Hepatocyte (in vitro differentiated cells): ENCODE measurements around the gene ATG10. TPM values are rescaled to one million over a fixed set of nuclear protein-coding genes. Genes with fewer than 3 reads are reported as not detected.

Experiments
- DNase-seq: peaks from one replicate; pipeline ENCODE4 v3.0.0-alpha.2; 2016; ENCODE audit warnings: low spot score
- H2AFZ ChIP-seq: fragments of 200-600 bp; sonication (generic); 2 replicates; pipeline ENCODE4 v1.6.0; 2016; ENCODE audit warnings: antibody characterized with exemption, mild to moderate bottlenecking
- H3K27ac ChIP-seq: fragments of 200-600 bp; sonication (generic); 2 replicates; pipeline ENCODE4 v1.5.1; 2016; ENCODE audit warnings: mild to moderate bottlenecking
- H3K27me3 ChIP-seq: fragments of 200-600 bp; sonication (generic); 2 replicates; pipeline ENCODE4 v1.6.1; 2016
- H3K36me3 ChIP-seq: fragments of 200-600 bp; sonication (generic); replicated peaks from 2 replicates; pipeline ENCODE4 v1.5.1; 2016; ENCODE audit warnings: low read depth; ENCODE audit not compliant: insufficient read depth
- H3K4me1 ChIP-seq: fragments of 200-600 bp; sonication (generic); 2 replicates; pipeline ENCODE4 v1.5.1; 2016; ENCODE audit warnings: mild to moderate bottlenecking, moderate library complexity; ENCODE audit not compliant: insufficient read depth
- H3K4me2 ChIP-seq: fragments of 200-600 bp; sonication (generic); 2 replicates; pipeline ENCODE4 v1.6.0; 2016
- H3K4me3 ChIP-seq: fragments of 200-600 bp; sonication (generic); 2 replicates; pipeline ENCODE4 v1.5.1; 2016; ENCODE audit warnings: mild to moderate bottlenecking
- H3K79me2 ChIP-seq: fragments of 200-600 bp; sonication (generic); 2 replicates; pipeline ENCODE4 v1.6.0; 2017; ENCODE audit warnings: mild to moderate bottlenecking
- H3K9me2 ChIP-seq: fragments of 200-600 bp; sonication (generic); replicated peaks from 2 replicates; pipeline ENCODE4 v1.6.0; 2017; ENCODE audit warnings: mild to moderate bottlenecking; ENCODE audit not compliant: insufficient read depth
- H3K9me3 ChIP-seq: fragments of 200-600 bp; sonication (generic); 2 replicates; pipeline ENCODE4 v1.5.1; 2016; ENCODE audit warnings: low read depth, mild to moderate bottlenecking
- H4K20me1 ChIP-seq: fragments of 200-600 bp; sonication (generic); 2 replicates; pipeline ENCODE4 v1.6.0; 2016; ENCODE audit warnings: mild to moderate bottlenecking; ENCODE audit not compliant: insufficient read depth, poor library complexity, severe bottlenecking
- CTCF ChIP-seq: fragments of 200-600 bp; sonication (generic); IDR thresholded peaks from 2 replicates; pipeline ENCODE4 v1.5.1; 2016; ENCODE audit warnings: antibody characterized with exemption, mild to moderate bottlenecking; ENCODE audit not compliant: poor library complexity
- EZH2 ChIP-seq: fragments of 200-600 bp; sonication (generic); IDR thresholded peaks from 2 replicates; pipeline ENCODE4 v1.6.1; 2016; ENCODE audit warnings: antibody characterized with exemption, mild to moderate bottlenecking, borderline replicate concordance
- EZH2phosphoT487 ChIP-seq: fragments of 200-600 bp; sonication (generic); IDR thresholded peaks from one replicate; pipeline ENCODE4 v1.6.1; 2018; ENCODE audit warnings: antibody characterized with exemption, mild to moderate bottlenecking, low read depth, moderate library complexity; ENCODE audit not compliant: unreplicated experiment, severe bottlenecking
- WGBS: methylation state at CpG from one replicate; pipeline ENCODE4 v1.1.6; 2016; ENCODE audit warnings: low lambda C conversion rate; ENCODE audit errors: missing lambda C conversion rate; 5-methylcytosine and 5-hydroxymethylcytosine counted together
- polyA plus RNA-seq: library from polyadenylated mRNA; unstranded; fragments of >200 nt; fragmentation: Nextera tagmentation; extraction: Ambion mirVana; gene quantifications from 2 replicates; pipeline ENCODE4 v1.2.1, GENCODE V29; 2016
- total RNA-seq: library from RNA; depleted of rRNA; stranded (reverse); fragments of >200 nt; gene quantifications from 2 replicates; pipeline ENCODE4 v1.2.3, GENCODE V29; 2014

The ATG10 gene
- total and polyA plus RNA-seq, 2 experiments from 2014 or later: 11.8 to 13.0 TPM

GRCh38 chr5:82274343-82275211 is 302.8 kb downstream of the ATG10 start:
- no peaks in the 10 kb centered on the region for H3K9me2 ChIP-seq
- DNase-seq: no peak
- no peaks in the 10 kb centered on the region for H3K9me3 ChIP-seq
- H3K27me3 ChIP-seq: no peaks in the 10 kb centered on the region
- 86% methylated on average over 26 of the region's 31 CpGs for WGBS
- no peak overlapping the region for H3K4me2 ChIP-seq
- H3K27ac ChIP-seq: no peak overlapping the region
- H4K20me1 ChIP-seq: no peaks in the 10 kb centered on the region
- H2AFZ ChIP-seq: no peak overlapping the region
- TF ChIP-seq CTCF (no peak), EZH2 (no peak), EZH2phosphoT487 (no peak)
- no peak overlapping the region for H3K4me3 ChIP-seq
- H3K4me1 ChIP-seq: peaks cover 8% of the 10 kb centered on the region
- peaks cover 31% of the 10 kb centered on the region for H3K79me2 ChIP-seq
- no peaks in the 10 kb centered on the region for H3K36me3 ChIP-seq

- no peak for DNase-seq
- H3K9me3 ChIP-seq: no peaks in the 10 kb centered on the region
- no peak overlapping the region for H2AFZ ChIP-seq
- no peaks in the 10 kb centered on the region for H3K27me3 ChIP-seq
- H3K27ac ChIP-seq: no peak overlapping the region
- peaks cover 8% of the 10 kb centered on the region for H3K4me1 ChIP-seq
- H3K4me2 ChIP-seq: no peak overlapping the region
- WGBS: 82% methylated on average over 1 of the region's 1 CpG
- H3K79me2 ChIP-seq: peaks cover 31% of the 10 kb centered on the region
- no peak overlapping the region for H3K4me3 ChIP-seq
- TF ChIP-seq CTCF (no peak), EZH2 (no peak), EZH2phosphoT487 (no peak)
- no peaks in the 10 kb centered on the region for H3K9me2 ChIP-seq
- H3K36me3 ChIP-seq: no peaks in the 10 kb centered on the region
- H4K20me1 ChIP-seq: no peaks in the 10 kb centered on the region
Measured at GRCh38 chr5:82275216-82275664, 303.4 kb downstream of the ATG10 start.

- Histone ChIP-seq H3K9me3 (no peaks in the 10 kb centered on the region), H4K20me1 (no peaks in the 10 kb centered on the region), H3K27me3 (no peaks in the 10 kb centered on the region), H3K4me1 (peaks cover 8% of the 10 kb centered on the region), H3K79me2 (peaks cover 31% of the 10 kb centered on the region), H2AFZ (no peak overlapping the region), H3K27ac (peak overlapping the region; percentile 87), H3K36me3 (no peaks in the 10 kb centered on the region), H3K4me2 (peak overlapping the region; percentile 83), H3K4me3 (peak overlapping the region; percentile 38), H3K9me2 (no peaks in the 10 kb centered on the region)
- no peak for DNase-seq
- 73% methylated on average over 11 of the region's 11 CpGs for WGBS
- no peak for TF ChIP-seq EZH2
- TF ChIP-seq EZH2phosphoT487: no peak
- no peak for TF ChIP-seq CTCF
Measured at GRCh38 chr5:82276800-82277612, 305.2 kb downstream of the ATG10 start.
